Mesendoderm (in vitro differentiated cells): ENCODE measurements around the gene KCNK5.
A peak's percentile ranks its signal among the peaks of the same experiment; 100 is the strongest.

ENCODE experiments used
- DNase-seq: peaks from one replicate; pipeline ENCODE4 v3.0.0; 2013
- H2AK5ac ChIP-seq: 2 replicates; pipeline ENCODE4 v1.6.1; 2013; ENCODE audit warnings: low read length, inconsistent platforms
- H2BK120ac ChIP-seq: 2 replicates; pipeline ENCODE4 v1.6.1; 2013; ENCODE audit warnings: low read depth, mild to moderate bottlenecking, low read length, moderate library complexity, mixed read lengths
- H2BK15ac ChIP-seq: replicated peaks from 2 replicates; pipeline ENCODE4 v1.6.1; 2013; ENCODE audit warnings: low read depth, mild to moderate bottlenecking, moderate library complexity
- H2BK5ac ChIP-seq: 2 replicates; pipeline ENCODE4 v1.6.1; 2013; ENCODE audit warnings: low read length, inconsistent platforms
- H3K18ac ChIP-seq: 2 replicates; pipeline ENCODE4 v1.6.1; 2013; ENCODE audit warnings: mild to moderate bottlenecking, low read length, mixed read lengths
- H3K23ac ChIP-seq: one replicate; pipeline ENCODE4 v1.6.1; 2013; ENCODE audit warnings: low read length
- H3K27ac ChIP-seq: 2 replicates; pipeline ENCODE4 v1.5.1; 2013; ENCODE audit warnings: low read depth, mild to moderate bottlenecking, inconsistent platforms, low read length, moderate library complexity
- H3K27me3 ChIP-seq: 2 replicates; pipeline ENCODE4 v1.6.1; 2013; ENCODE audit warnings: low read length, control low read depth, mild to moderate bottlenecking, inconsistent platforms; ENCODE audit not compliant: insufficient read depth, poor library complexity
- H3K36me3 ChIP-seq: 2 replicates; pipeline ENCODE4 v1.6.1; 2013; ENCODE audit warnings: low read length, inconsistent platforms; ENCODE audit not compliant: control insufficient read depth, insufficient read depth
- H3K4ac ChIP-seq: one replicate; pipeline ENCODE4 v1.6.1; 2013; ENCODE audit warnings: low read depth, mild to moderate bottlenecking, low read length, moderate library complexity
- H3K4me1 ChIP-seq: 2 replicates; pipeline ENCODE4 v1.6.1; 2013; ENCODE audit warnings: low read depth, low read length, inconsistent platforms; ENCODE audit not compliant: control insufficient read depth
- H3K4me2 ChIP-seq: 2 replicates; pipeline ENCODE4 v1.6.1; 2013; ENCODE audit warnings: low read length
- H3K4me3 ChIP-seq: 2 replicates; pipeline ENCODE4 v1.5.1; 2013; ENCODE audit warnings: mild to moderate bottlenecking, low read length
- H3K56ac ChIP-seq: one replicate; pipeline ENCODE4 v1.6.1; 2013; ENCODE audit warnings: low read length
- H3K79me1 ChIP-seq: 2 replicates; pipeline ENCODE4 v1.6.1; 2013; ENCODE audit warnings: low read length, inconsistent platforms
- H3K79me2 ChIP-seq: 2 replicates; pipeline ENCODE4 v1.6.1; 2013; ENCODE audit warnings: mild to moderate bottlenecking, low read length; ENCODE audit not compliant: control insufficient read depth, insufficient read depth
- H3K9ac ChIP-seq: 2 replicates; pipeline ENCODE4 v1.6.1; 2013; ENCODE audit warnings: low read length, inconsistent platforms
- H4K5ac ChIP-seq: one replicate; pipeline ENCODE4 v1.6.1; 2013; ENCODE audit warnings: low read length
- H4K8ac ChIP-seq: one replicate; pipeline ENCODE4 v1.6.1; 2013; ENCODE audit warnings: low read depth, mild to moderate bottlenecking, control low read depth, low read length, moderate library complexity
- WGBS: extraction: QIAGEN DNeasy Blood & Tissue Kit; methylation state at CpG from one replicate; pipeline ENCODE4 v1.1.7; 2013; ENCODE audit warnings: low lambda C conversion rate, missing lambda C conversion rate; ENCODE audit not compliant: insufficient coverage; ENCODE audit errors: extremely low coverage; 5-methylcytosine and 5-hydroxymethylcytosine counted together

KCNK5 gene

DNA sequence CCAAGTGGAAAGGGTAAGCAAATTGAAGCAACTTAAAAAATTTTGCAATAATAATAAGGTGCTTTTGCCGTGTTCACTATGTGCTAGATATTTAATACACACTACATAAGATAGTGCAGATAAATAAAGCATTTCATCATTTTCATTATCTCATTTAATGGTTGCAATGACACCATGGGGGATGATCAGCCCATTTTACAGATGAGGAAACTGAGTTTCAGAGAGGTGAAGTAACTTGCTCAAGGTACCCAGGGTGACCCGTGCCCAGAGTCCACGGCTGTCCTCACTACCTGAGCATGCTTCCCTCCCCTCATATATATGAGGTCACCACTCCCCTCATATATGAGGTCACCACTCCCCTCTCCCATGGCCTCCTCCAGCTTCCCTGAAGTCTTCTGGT, 7.5 kb upstream of the KCNK5 start:
- no peak overlapping the region for H3K4me2 ChIP-seq
- no peak overlapping the region for H2BK15ac ChIP-seq
- DNase-seq = no peak
- H3K27ac ChIP-seq = no peak overlapping the region
- no peak overlapping the region for H2BK120ac ChIP-seq
- H3K79me2 ChIP-seq = no peaks in the 10 kb centered on the region
- no peak overlapping the region for H2AK5ac ChIP-seq
- no peak overlapping the region for H3K9ac ChIP-seq
- no peak overlapping the region for H3K56ac ChIP-seq
- H3K27me3 ChIP-seq = no peaks in the 10 kb centered on the region
- no peak overlapping the region for H4K5ac ChIP-seq
- H3K4ac ChIP-seq = no peak overlapping the region
- no peaks in the 10 kb centered on the region for H3K79me1 ChIP-seq
- no peak overlapping the region for H3K23ac ChIP-seq
- H4K8ac ChIP-seq = no peak overlapping the region
- no peak overlapping the region for H2BK5ac ChIP-seq
- no peak overlapping the region for H3K4me3 ChIP-seq
- H3K4me1 ChIP-seq = peaks cover 2% of the 10 kb centered on the region
- H3K36me3 ChIP-seq = no peaks in the 10 kb centered on the region
- no CpG with 5 or more reads among the region's 3 CpGs for WGBS
- H3K18ac ChIP-seq = no peak overlapping the region

GRCh38 chr6:39233333-39233732, 4.1 kb upstream of the KCNK5 start:
- DNase-seq = no peak

DNA sequence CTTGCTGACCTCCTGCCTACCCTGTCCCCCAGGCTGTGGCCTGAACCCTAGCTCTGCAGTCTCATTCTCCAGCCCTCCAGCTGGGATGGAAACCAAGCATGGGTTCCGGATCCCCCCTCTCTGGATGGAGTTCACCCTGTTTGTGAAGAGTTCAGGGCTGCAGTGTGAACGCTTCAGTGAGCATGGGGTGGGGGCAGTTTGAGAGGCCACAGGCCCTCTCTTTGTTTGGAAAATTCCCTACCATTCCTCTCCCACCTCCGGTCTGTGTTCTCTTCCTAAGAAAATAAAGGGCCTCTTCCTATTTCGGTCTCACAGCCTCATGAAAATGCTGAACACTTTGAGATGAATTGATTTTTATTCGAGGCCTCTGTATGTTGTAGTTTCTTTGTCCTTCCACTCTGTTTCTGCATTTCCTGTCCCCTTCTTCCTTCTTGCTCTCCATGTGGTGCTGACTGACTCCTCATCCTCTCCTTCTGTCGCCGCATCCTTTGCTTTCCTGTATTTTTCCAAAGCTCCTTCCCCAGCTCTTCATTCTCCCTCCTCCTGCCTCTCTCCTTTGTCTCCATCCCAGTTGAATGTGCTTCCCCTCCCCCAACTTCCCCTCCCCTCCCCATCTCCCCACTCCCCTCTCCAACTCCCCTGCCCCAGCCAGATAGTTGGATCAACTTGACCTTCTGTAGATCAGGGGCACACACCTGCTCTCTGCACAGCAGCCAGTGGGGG, 2.4 kb upstream of the KCNK5 start:
- Histone ChIP-seq H2BK120ac (peak overlapping the region; percentile 82), H3K27me3 (no peaks in the 10 kb centered on the region), H3K56ac (peak overlapping the region; percentile 84), H3K18ac (peak overlapping the region; percentile 72), H3K4me3 (no peak overlapping the region), H2BK5ac (peak overlapping the region; percentile 72), H3K23ac (no peak overlapping the region), H3K36me3 (no peaks in the 10 kb centered on the region), H3K27ac (peak overlapping the region; percentile 85), H3K4me2 (no peak overlapping the region), H3K79me2 (peaks cover 11% of the 10 kb centered on the region), H3K4me1 (peaks cover 10% of the 10 kb centered on the region), H2BK15ac (no peak overlapping the region), H3K4ac (peak overlapping the region; percentile 8), H4K5ac (no peak overlapping the region), H3K79me1 (peaks cover 6% of the 10 kb centered on the region), H3K9ac (peak overlapping the region; percentile 18), H4K8ac (peak overlapping the region; percentile 28), H2AK5ac (no peak overlapping the region)
- WGBS = no CpG with 5 or more reads among the region's 7 CpGs
- DNase-seq = peak; percentile 61

More at GRCh38 chr6:39233333-39233732, 4.1 kb upstream of the KCNK5 start:
- Histone ChIP-seq H3K23ac (no peak overlapping the region), H3K79me1 (no peaks in the 10 kb centered on the region), H3K4me1 (peaks cover 2% of the 10 kb centered on the region), H4K8ac (no peak overlapping the region), H2BK5ac (no peak overlapping the region), H2AK5ac (no peak overlapping the region), H2BK15ac (no peak overlapping the region), H3K27ac (no peak overlapping the region), H2BK120ac (no peak overlapping the region), H3K27me3 (no peaks in the 10 kb centered on the region), H3K36me3 (no peaks in the 10 kb centered on the region), H3K4ac (no peak overlapping the region), H3K4me2 (no peak overlapping the region), H3K18ac (no peak overlapping the region), H3K4me3 (no peak overlapping the region), H4K5ac (no peak overlapping the region), H3K56ac (no peak overlapping the region), H3K9ac (no peak overlapping the region), H3K79me2 (peaks cover under 1% of the 10 kb centered on the region)
- no CpG with 5 or more reads among the region's 8 CpGs for WGBS

DNA sequence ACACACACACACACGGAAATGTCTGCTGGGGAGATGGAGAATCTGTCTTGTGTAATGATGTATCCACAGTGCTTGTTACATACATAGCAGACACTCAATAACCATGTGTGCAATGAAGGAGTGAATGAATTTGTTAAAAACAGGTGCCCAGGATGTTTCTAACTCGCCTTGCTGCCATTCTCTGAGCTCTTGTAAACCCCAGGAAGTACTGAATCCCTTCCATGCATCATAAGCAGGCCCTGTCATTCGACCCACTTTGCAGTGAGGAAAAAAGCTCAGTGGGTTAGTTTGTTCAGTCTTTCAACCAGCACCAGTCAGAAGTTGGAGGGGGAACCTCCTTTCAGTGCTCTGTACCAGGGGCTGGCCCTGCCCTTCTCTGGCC, 1.4 kb upstream of the KCNK5 start:
- no peak for DNase-seq
- Histone ChIP-seq H3K4ac (peak overlapping the region; percentile 8), H3K27me3 (no peaks in the 10 kb centered on the region), H3K36me3 (no peaks in the 10 kb centered on the region), H3K4me3 (no peak overlapping the region), H3K79me1 (peaks cover 14% of the 10 kb centered on the region), H3K9ac (no peak overlapping the region), H3K4me2 (no peak overlapping the region), H2AK5ac (no peak overlapping the region), H3K56ac (peak overlapping the region; percentile 84), H4K8ac (no peak overlapping the region), H3K79me2 (peaks cover 19% of the 10 kb centered on the region), H3K23ac (no peak overlapping the region), H2BK120ac (peak overlapping the region; percentile 51), H4K5ac (no peak overlapping the region), H3K18ac (no peak overlapping the region), H2BK5ac (no peak overlapping the region), H3K27ac (no peak overlapping the region), H2BK15ac (no peak overlapping the region), H3K4me1 (peaks cover 18% of the 10 kb centered on the region)
- no CpG with 5 or more reads among the region's 3 CpGs for WGBS

- H3K27ac ChIP-seq = no peak overlapping the region
- no peak overlapping the region for H4K5ac ChIP-seq
- H4K8ac ChIP-seq = no peak overlapping the region
- no CpG with 5 or more reads among the region's 41 CpGs for WGBS
- no peak overlapping the region for H3K4ac ChIP-seq
- H3K56ac ChIP-seq = peak overlapping the region; percentile 91
- peaks cover 23% of the 10 kb centered on the region for H3K79me1 ChIP-seq
- H3K4me3 ChIP-seq = peak overlapping the region; percentile 64
- no peak for DNase-seq
- peaks cover 32% of the 10 kb centered on the region for H3K79me2 ChIP-seq
- peak overlapping the region; percentile 70 for H3K9ac ChIP-seq
- no peak overlapping the region for H2BK15ac ChIP-seq
- H3K4me2 ChIP-seq = peak overlapping the region; percentile 43
- H2BK120ac ChIP-seq = no peak overlapping the region
- H3K18ac ChIP-seq = peak overlapping the region; percentile 8
- no peak overlapping the region for H2BK5ac ChIP-seq
- H3K23ac ChIP-seq = peak overlapping the region; percentile 2
- no peaks in the 10 kb centered on the region for H3K36me3 ChIP-seq
- H2AK5ac ChIP-seq = no peak overlapping the region
- peaks cover 31% of the 10 kb centered on the region for H3K4me1 ChIP-seq
- no peaks in the 10 kb centered on the region for H3K27me3 ChIP-seq
These were observed 934 bp downstream of the KCNK5 start for GRCh38 chr6:39228111-39228971.
